Measurements from ENCODE around the gene MRPL52. TPM values are rescaled to one million over a fixed set of nuclear protein-coding genes. Genes with fewer than 3 reads are reported as not detected.
"Not testable (repeated sequence)": the region's sequence is repeated elsewhere in the genome, so short reads cannot be mapped to it uniquely, and the experiment has no call there.

Gene MRPL52
- total and polyA plus RNA-seq, 2 experiments from 2014 or later: 97.9 to 259 TPM

GRCh38 chr14:22852599-22852939, 22.9 kb downstream of the MRPL52 start:
- Histone ChIP-seq H3K4me1 (ENCODE audit: low read depth) (no peaks in the 10 kb centered on the region), H3K4me3 (no peak overlapping the region), H3K27me3 (no peaks in the 10 kb centered on the region), H3K9me3 (ENCODE audit: low read depth) (no peaks in the 10 kb centered on the region), H3K27ac (no peak overlapping the region), H3K36me3 (no peaks in the 10 kb centered on the region)
- TF ChIP-seq CTCF (IDR thresholded peaks at IDR 0.05; ENCODE audit: low read depth, low read length): no peak
- DNase-seq (ENCODE audit: low read depth in 1 of 2, low spot score in 1 of 2): no peak

- Histone ChIP-seq H3K27ac (no peak overlapping the region), H3K27me3 (no peaks in the 10 kb centered on the region), H3K36me3 (no peaks in the 10 kb centered on the region), H3K9me3 (ENCODE audit: low read depth) (no peaks in the 10 kb centered on the region), H3K4me3 (peak overlapping the region; percentile 37), H3K4me1 (ENCODE audit: low read depth) (no peaks in the 10 kb centered on the region)
- DNase-seq (ENCODE audit: low read depth in 1 of 2, low spot score in 1 of 2): peak; percentile 84 to 92
- peak; percentile 81 for TF ChIP-seq CTCF (IDR thresholded peaks at IDR 0.05; ENCODE audit: low read depth, low read length)
Measured at GRCh38 chr14:22852940-22853767, 23.5 kb downstream of the MRPL52 start.

GRCh38 chr14:22854296-22854695, 24.6 kb downstream of the MRPL52 start:
- H3K27me3 ChIP-seq; H3K36me3 ChIP-seq; DNase-seq (ENCODE audit: low read depth in 1 of 2, low spot score in 1 of 2): not testable (repeated sequence)

GRCh38 chr14:22854963-22855724, 25.5 kb downstream of the MRPL52 start:
- H3K36me3 ChIP-seq: no peaks in the 10 kb centered on the region
- no peak for DNase-seq (ENCODE audit: low read depth in 1 of 2, low spot score in 1 of 2)
- no peak for TF ChIP-seq CTCF (IDR thresholded peaks at IDR 0.05; ENCODE audit: low read depth, low read length)
- H3K4me1 ChIP-seq (ENCODE audit: low read depth): no peaks in the 10 kb centered on the region
- H3K9me3 ChIP-seq (ENCODE audit: low read depth): no peaks in the 10 kb centered on the region
- H3K4me3 ChIP-seq: no peak overlapping the region
- no peaks in the 10 kb centered on the region for H3K27me3 ChIP-seq
- H3K27ac ChIP-seq: no peak overlapping the region

More at GRCh38 chr14:22854296-22854695, 24.6 kb downstream of the MRPL52 start:
- not testable (repeated sequence) for H3K27ac ChIP-seq; H3K4me3 ChIP-seq; H3K4me1 ChIP-seq (ENCODE audit: low read depth); H3K9me3 ChIP-seq (ENCODE audit: low read depth)

GRCh38 chr14:22856428-22856827, 26.7 kb downstream of the MRPL52 start:
- no peaks in the 10 kb centered on the region for H3K36me3 ChIP-seq
- no peak overlapping the region for H3K4me3 ChIP-seq
- no peak for TF ChIP-seq CTCF (IDR thresholded peaks at IDR 0.05; ENCODE audit: low read depth, low read length)
- H3K27ac ChIP-seq: no peak overlapping the region
- DNase-seq (ENCODE audit: low read depth in 1 of 2, low spot score in 1 of 2): no peak
- no peaks in the 10 kb centered on the region for H3K9me3 ChIP-seq (ENCODE audit: low read depth)
- H3K27me3 ChIP-seq: no peaks in the 10 kb centered on the region
- no peaks in the 10 kb centered on the region for H3K4me1 ChIP-seq (ENCODE audit: low read depth)

- not testable (repeated sequence) for H3K4me1 ChIP-seq (ENCODE audit: low read depth); H3K27ac ChIP-seq; H3K27me3 ChIP-seq; DNase-seq (ENCODE audit: low read depth in 1 of 2, low spot score in 1 of 2); H3K36me3 ChIP-seq; H3K9me3 ChIP-seq (ENCODE audit: low read depth); H3K4me3 ChIP-seq
Measured at GRCh38 chr14:22860377-22860776, 30.7 kb downstream of the MRPL52 start.
